C4-2B (cell line): ENCODE data around the gene CEACAM3.

ENCODE experiments used
- ZFX ChIP-seq: fragments of 450-650 bp; IDR thresholded peaks from 2 replicates; pipeline ENCODE4 v1.6.1; 2017
- TF ChIP-seq, protein P1 (sequence below): fragments of 450-650 bp; conservative IDR thresholded peaks from 2 replicates; pipeline ENCODE4 v1.5.1; 2017; ENCODE audit warnings: mild to moderate bottlenecking

DNA sequence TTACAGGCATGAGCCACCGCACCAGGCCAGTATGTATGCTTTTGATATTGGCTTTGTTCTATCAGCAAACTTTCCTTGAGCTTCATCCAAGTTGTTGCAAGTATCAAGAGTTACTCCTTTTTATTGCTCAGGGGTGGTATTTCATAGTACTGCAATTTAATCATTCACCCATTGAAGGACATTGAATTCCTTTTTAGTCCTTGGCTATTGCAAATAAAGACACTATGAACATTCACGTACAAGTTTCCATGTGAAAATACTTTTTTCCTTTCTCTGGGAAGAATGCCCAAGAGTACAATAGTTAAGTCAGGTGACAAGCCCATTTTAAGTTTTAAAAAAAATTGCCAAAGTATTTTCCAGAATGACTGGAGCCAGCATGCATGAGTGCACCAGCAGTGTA lies 20.4 kb downstream of the CEACAM3 start:
- TF ChIP-seq, protein P1, sequence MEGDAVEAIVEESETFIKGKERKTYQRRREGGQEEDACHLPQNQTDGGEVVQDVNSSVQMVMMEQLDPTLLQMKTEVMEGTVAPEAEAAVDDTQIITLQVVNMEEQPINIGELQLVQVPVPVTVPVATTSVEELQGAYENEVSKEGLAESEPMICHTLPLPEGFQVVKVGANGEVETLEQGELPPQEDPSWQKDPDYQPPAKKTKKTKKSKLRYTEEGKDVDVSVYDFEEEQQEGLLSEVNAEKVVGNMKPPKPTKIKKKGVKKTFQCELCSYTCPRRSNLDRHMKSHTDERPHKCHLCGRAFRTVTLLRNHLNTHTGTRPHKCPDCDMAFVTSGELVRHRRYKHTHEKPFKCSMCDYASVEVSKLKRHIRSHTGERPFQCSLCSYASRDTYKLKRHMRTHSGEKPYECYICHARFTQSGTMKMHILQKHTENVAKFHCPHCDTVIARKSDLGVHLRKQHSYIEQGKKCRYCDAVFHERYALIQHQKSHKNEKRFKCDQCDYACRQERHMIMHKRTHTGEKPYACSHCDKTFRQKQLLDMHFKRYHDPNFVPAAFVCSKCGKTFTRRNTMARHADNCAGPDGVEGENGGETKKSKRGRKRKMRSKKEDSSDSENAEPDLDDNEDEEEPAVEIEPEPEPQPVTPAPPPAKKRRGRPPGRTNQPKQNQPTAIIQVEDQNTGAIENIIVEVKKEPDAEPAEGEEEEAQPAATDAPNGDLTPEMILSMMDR = no peak
- TF ChIP-seq ZFX = no peak
